Left cardiac atrium (tissue), 4 donors: ENCODE results near the gene ABHD3. TPM values are rescaled to one million over a fixed set of nuclear protein-coding genes. Genes with fewer than 3 reads are reported as not detected.
A peak's percentile ranks its signal among the peaks of the same experiment; 100 is the strongest.
"Not testable (repeated sequence)": the region's sequence is repeated elsewhere in the genome, so short reads cannot be mapped to it uniquely, and the experiment has no call there.

Source experiments
- ATAC-seq, 2 donors: fragments of 200-7000 bp; cut with Tn5 transposase; one replicate each; pipeline ENCODE4 v1.9.1; 2020; ENCODE audit warnings: mild to moderate bottlenecking in 2 of 2, moderate library complexity in 2 of 2
- DNase-seq: peaks from one replicate; pipeline ENCODE4 v3.0.0-alpha.2; 2020
- intact Hi-C, 2 donors: fragments of 100-400 bp; cut with DNase I; formaldehyde crosslinking; loops; one replicate each; pipeline versions ENCODE4 v1.14.1 to v1.15.1; 2022 to 2023
- long read RNA-seq: library from polyadenylated mRNA; unstranded; transcript quantifications from one replicate; pipeline ENCODE4 v2.0.0, GENCODE V29; 2021
- total RNA-seq, 2 donors: library from RNA; stranded (reverse); fragmentation: NEBNext Ultra II Directional; extraction: Animal tissue kit (Norgen Biotek cat#: 25700); gene quantifications; one replicate each; pipeline ENCODE4 v1.2.1, GENCODE V29; 2021
- donor health status: DM: no; HTN: yes; CAD: no.
- donor health status: DM: no; HTN: yes; CAD: no; lungs with severe emphysema.
- donor health status: DM: yes; HTN: yes; CAD: no.
- donor health status: Dilated cardiomyopathy.

ABHD3 gene
- total RNA-seq, result 1 to 10 TPM; 6.6 to 8.7 TPM
- long read RNA-seq, partial matches to known transcripts, result 0 of 6 reads
- long read RNA-seq, other reads (novel, unspliced or antisense), result 2 of 6 reads

DNA sequence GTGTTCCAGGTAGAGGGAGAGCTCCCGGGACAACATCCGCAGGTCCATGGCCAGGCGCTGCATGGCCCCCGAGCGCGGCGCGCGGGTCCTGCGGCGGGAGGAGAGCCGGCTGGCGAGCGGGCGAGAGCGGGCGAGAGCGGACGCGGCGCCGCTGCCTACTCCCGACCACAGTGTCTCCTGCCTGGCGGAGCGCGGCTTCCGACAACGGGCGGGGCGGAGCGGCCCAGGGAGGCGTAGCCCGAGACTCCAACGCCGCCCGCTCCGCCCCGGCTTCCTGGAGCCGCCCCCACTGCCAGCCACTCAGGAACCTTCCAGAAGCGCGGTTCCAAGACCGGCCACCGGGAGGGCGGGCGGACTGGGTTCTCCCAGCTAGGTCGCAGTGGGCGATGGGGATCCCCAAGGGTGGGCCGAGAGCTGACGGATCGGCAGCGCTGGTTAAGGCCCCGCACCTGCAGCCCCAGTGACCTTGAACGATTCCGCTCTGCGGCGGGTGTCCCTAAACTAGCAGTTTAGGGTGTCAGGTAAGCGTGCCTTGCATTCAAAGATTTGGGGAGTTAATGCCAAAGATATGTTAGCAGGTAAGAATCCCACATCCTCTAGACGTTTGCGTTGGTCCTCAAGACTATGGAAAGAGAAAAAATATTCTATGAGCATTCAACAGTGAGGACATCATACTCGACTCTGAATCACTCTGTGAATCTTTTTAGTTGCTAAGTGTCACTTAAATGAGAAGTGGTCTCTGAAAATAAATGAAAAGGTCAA is at the start of gene ABHD3:
Gene ABHD3 (minus strand): TSS at position 172 of the 762 bp plus-strand sequence. CDS start 109 bp downstream, at position 63.
- DNase-seq, result peak; percentile 96
- intact Hi-C loops, result loop anchor here in 1 of 2 donors (10.0 kb wide), 1 partner anchor 100 kb away; the partner anchor contains the start of gene ESCO1
- peak; percentile 99 to 100 for ATAC-seq

- DNase-seq (no peak), ATAC-seq (no peak)
- intact Hi-C loops, result no loop called here
These were observed 43.5 kb upstream of the ABHD3 start for GRCh38 chr18:21747764-21748693.

DNA sequence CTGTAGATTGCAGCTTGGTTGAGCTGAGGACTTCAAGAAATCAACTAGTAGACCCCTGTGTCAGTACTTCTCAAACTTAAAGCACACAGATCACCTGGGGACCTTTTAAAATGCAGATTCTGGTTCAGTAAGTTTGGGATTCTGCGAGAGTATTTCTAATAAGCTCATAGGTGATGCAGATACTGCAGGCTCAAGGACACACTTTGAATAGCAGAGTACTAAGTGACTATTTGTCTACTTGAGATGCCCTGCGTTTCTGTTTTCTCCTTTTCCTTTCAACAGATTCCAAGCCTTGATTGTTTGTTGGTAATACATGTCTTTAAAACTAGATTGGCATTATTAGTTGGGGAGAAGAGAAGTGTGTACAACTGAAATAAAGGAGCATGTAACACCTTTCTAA is 42.7 kb upstream of the ABHD3 start:
- ATAC-seq (no peak), DNase-seq (no peak)
- intact Hi-C loops, result no loop called here

DNA sequence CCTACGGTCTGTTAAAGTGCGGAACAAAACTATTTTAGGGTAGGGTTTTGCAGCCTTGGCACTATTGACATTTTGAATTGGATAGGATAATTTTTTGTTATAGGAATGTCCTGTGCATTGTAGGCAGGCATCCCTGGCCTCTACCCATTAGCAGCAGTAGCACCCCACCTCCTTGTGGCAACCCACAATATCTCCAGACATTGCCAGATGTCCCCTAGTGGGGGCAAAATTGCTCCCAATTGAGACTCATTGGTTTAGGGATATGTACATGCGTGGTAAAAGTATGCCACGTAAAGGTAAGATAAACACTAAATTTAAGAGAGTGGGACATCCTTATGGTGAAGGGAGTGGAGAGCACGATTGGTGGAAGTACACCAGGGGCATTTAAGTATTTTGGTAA is 40.7 kb upstream of the ABHD3 start:
- ATAC-seq (no peak), DNase-seq (no peak)
- intact Hi-C loops, result no loop called here

GRCh38 chr18:21743166-21743832 is 38.7 kb upstream of the ABHD3 start:
- ATAC-seq, result no peak
- intact Hi-C loops, result no loop called here

DNA sequence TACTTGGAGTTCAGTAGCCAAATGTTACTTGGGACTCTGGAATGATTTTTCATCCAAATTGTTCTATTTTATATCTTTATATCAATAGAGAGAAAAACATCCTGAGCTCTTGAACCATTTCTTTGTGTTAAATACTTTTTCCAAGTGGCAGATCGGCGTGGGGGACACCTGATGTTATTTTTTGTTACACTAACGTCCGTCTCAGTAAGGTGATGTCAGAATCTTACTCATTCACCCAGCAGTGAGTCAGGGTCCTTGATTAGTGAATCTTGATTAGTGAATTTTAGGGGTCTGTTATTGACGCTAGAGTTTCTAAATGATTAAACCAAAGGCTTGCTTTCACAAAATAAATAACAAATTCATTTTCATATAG is 37.7 kb upstream of the ABHD3 start:
- intact Hi-C loops, result no loop called here
- ATAC-seq (no peak), DNase-seq (no peak)

More at GRCh38 chr18:21743166-21743832, 38.7 kb upstream of the ABHD3 start:
- DNase-seq, result no peak

DNA sequence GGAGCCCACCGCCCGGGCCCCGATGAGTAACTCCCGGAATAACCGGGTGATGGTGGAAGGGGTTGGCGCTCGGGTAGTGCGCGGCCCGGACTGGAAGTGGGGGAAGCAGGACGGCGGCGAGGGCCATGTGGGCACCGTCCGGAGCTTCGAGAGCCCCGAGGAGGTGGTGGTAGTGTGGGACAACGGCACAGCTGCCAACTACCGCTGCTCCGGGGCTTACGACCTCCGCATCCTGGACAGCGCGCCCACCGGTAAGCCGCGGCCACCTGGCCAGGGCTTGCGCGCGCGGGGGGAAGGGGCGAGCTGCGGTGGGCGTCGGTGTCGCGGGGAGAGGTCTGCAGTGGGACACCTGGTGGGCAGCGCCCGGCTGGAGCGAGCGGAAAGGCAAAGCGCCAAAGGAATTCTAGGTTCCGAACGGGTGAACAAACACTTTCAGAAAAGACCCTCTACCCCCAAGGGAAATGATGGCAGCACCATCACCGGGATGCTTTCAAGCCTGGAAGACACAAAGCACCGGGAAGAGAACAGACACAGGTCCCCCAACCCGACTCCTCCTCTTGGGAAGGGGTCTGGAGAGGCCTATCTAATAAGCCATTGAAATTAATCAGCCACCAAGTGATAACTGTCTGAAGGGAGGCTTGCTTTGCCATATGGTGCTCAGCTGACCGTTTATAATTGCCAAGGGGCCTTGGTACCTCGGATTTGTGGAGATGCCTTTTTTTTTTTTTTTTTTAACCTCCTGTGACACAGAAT is 37.2 kb upstream of the ABHD3 start:
- intact Hi-C loops, result no loop called here
- DNase-seq (peak; percentile 50), ATAC-seq (peak in 1 of 2 donors; percentile 8)

GRCh38 chr18:21741312-21741561 is 36.7 kb upstream of the ABHD3 start:
- intact Hi-C loops, result no loop called here
- DNase-seq (no peak), ATAC-seq (no peak)

DNA sequence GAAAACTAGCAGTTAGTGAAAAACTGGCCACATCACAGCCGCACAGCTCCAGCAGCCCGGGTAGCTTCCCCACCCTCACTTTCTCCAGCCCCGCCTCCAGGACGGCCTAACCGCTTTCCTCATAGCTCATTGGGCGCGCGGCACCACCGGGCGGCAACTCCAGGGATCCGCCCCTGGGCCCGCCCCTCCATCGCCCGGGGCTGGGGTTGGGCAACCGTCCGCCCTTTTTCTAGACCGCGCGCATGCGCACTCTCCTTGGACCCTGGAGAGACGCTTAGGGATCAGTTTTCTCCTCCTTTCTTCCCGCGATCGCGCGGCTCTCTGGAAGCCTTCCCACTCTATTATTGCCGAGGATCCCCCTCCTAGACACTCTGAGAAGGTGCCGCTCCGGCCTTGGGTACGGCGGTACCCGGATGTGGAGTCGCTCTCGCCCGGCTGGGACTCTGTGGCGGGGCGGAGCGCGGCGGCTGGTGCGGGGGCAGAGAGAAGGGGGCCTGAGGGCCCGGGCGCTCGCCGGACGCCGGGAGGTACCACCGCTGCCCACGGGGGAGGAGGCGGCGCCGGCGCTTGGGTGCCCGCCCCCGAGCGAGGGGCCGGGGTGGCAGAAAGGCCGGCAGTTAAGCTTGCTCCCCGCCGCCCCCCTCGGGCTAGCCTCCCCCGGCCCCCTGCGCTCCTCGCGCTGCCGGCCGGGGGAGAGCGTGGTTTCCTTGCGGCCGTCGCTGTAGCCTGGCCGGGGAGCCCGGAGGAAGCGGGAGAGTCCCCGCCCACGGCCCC is 36.2 kb upstream of the ABHD3 start, which contains the start of gene MIB1:
Gene MIB1 (plus strand): TSS at position 255 of the 774 bp plus-strand sequence. CDS start 792 bp downstream, outside the sequence.
- DNase-seq (peak; percentile 99), ATAC-seq (peak; percentile 98 to 99)
- intact Hi-C loops, result no loop called here

- DNase-seq, result no peak
- intact Hi-C loops, result no loop called here
These were observed 35.3 kb upstream of the ABHD3 start for GRCh38 chr18:21739604-21740537.

DNA sequence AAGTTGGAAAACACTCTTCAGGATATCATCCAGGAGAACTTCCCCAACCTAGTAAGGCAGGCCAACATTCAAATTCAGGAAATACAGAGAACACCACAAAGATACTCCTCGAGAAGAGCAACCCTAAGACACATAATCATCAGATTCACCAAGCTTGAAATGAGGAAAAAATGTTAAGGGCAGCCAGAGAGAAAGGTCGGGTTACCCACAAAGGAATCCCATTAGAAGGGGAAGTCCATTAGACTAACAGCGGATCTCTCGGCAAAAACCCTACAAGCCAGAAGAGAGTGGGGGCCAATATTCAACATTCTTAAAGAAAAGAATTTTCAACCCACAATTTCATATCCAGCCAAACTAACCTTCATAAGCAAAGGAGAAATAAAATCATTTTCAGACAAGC is 32.4 kb upstream of the ABHD3 start:
- DNase-seq, ATAC-seq, intact Hi-C loops: not testable (repeated sequence)

More at GRCh38 chr18:21739604-21740537, 35.3 kb upstream of the ABHD3 start:
- ATAC-seq, result peak in 1 of 2 donors; percentile 3

GRCh38 chr18:21735452-21736015 is 31.0 kb upstream of the ABHD3 start:
- DNase-seq, result peak; percentile 53
- intact Hi-C loops, result no loop called here
- no peak for ATAC-seq

- no peak for ATAC-seq
- intact Hi-C loops, result no loop called here
These were observed 28.4 kb upstream of the ABHD3 start for GRCh38 chr18:21733011-21733410.

DNA sequence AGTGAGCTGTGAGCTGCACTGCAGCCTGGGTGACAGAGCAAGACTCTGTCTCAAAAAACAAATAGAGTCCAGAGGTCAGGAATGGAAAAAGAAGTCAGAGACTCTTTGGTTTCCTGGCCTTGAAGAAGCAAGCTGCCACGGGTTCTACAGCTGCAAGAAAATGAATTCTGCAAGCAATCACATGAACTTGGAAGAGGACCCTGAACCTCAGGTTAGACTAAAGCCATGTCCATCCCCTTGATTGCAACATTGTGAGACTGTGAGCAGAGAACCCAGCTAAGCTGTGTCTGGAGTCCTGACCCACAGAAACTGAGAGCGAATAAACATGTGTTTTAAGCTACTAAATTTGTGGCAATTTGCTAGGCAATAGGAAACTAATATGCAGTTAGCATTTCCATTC is 23.1 kb upstream of the ABHD3 start:
- ATAC-seq, result no peak
- DNase-seq, result no peak
- intact Hi-C loops, result no loop called here

More at GRCh38 chr18:21733011-21733410, 28.4 kb upstream of the ABHD3 start:
- DNase-seq, result no peak

- DNase-seq (no peak), ATAC-seq (no peak)
- intact Hi-C loops, result no loop called here
These were observed 20.6 kb upstream of the ABHD3 start for GRCh38 chr18:21725201-21725600.

DNA sequence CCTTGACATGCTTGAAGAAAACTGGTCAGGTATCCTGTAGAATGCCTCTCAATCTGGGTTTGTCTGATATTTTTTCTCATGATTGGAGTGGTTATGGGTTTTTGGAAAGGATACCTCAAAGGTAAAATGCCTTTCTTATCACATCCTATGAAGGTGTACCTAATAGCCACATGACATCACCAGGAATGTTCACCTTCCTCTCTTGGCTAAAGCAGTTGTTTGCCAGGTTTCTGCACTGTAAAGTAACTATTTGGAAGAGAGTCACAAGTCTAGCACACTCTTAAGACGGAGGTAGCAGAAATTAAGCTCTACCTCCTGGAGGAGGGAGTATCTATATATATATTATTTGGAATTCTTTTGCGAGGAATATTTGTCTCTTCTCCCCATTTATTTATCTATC is 18.1 kb upstream of the ABHD3 start:
- ATAC-seq (no peak), DNase-seq (no peak)
- intact Hi-C loops, result no loop called here

DNA sequence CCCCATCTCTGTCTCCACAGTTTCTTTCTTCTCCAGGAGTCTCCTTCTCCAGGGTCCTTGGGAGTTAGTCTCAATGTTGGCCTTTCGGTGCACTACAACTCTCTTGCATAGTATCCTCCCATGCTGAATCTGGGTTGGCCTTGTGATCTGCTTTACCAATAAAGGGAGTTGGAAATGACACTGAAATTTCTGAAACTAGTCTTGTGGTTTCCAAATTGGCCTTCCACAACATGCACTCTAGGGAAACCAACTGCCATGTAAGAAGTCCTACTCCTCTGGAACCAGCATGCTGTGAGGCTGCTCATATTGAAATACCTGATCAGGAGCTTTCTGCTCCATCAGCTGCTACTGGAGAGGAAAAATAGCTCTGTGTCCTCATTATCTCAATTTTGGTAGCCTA is 9.9 kb upstream of the ABHD3 start:
- DNase-seq (no peak), ATAC-seq (no peak)
- intact Hi-C loops, result no loop called here
